Activated CD8-positive, alpha-beta memory T cell treated with anti-CD3 and anti-CD28 coated beads, Interleukin-2, amount 50 U/mL, for 48 hours (primary cell): ENCODE results near the gene FMN1.

Source experiments
- DNase-seq: peaks from one replicate; pipeline ENCODE4 v3.0.0-alpha.2; 2020

Gene FMN1

DNA sequence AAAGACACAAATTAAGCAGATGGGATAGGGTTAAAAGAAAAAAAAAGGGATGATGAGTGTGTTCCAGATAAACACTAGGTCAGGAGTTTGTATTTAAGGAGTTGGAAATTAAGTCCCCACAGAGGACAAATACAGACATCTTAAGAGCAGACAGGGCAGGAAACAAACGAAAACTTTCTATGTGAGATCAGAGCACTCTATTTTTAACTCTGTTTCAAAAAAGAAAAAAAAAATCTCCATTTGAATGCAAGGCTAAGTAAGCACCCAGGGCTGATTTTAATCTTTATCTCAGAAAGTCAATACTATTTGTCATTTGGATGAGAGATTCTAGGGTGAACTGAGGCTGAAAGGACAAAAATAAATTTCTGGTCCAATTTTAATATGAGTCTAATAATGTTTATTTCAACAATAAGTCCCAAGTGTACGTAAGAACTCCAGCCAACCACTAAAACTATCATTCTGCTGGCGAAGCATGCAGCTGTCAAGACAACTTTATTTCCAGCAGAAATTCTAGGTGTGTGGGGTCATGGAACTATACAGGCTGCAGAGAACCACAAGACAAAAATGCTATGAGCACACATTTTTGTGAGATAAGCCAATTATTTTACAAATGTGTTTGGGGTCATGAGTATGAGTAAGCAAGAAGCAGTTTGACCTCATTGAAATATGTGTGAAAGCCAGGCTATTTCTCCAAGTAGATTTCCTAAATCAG is 186.1 kb downstream of the FMN1 start:
- DNase-seq, result no peak

DNA sequence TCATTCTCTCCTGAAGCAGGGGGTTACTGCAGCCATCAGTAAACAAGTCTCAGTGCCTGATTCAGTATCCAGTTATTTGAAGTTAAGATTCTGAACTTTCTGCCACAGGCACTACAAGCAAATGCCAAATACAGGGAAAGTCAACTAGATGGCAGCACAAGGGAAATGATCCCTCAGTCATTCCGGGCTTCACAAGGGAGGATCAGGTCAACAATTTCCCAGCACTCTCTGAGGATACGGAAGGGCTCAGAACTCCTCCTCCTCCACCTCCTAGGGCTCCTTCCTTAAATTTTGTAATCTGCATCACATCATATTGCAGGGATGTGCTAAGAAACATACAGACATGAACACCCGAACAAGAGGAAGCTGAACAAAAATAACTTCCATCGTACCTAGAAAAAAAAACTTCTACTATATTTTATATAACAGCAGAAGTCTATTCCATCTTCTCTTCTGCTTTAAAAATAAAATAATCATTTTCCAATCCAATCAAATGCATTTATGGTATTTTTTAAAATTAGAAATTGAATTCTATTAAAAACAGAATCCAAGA is 187.1 kb downstream of the FMN1 start:
- no peak for DNase-seq

DNA sequence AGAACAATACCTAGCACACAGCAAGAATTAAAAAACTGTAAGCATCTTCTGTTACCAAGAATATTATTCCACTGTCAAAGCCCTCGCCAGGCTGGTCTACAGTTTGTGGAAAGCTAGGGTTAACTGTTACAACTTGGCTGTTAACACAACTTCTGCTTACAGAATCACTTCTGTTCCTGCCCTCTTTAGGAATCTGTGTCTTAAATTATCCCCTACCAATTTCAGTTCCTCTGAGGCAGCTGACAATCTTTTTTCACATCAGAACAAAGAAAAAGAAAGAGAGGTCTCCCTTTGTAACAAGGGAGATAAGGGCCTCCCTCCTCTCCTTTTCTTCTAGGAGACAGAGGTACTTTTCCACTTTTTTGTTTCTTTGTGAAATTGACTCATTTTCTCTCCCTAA is 188.9 kb downstream of the FMN1 start:
- DNase-seq, result no peak

DNA sequence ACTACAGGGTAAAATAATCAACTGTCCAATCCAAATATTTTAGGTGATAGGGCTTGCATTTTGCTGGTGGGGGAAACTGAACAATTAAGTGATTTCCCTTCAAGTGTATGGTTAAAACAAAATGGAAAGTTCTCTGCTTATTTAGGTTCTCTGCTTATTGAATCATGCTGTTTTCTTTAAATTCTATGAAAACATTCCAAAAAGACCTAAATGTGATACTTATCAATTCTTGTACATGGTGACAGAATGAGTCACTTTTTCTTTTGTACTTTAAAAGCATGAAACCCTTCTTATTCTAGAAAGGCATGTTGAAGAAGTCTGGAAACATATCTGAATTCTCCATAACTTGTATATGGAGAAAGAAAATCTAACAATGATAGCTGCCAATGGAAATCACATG is 192.6 kb downstream of the FMN1 start:
- DNase-seq, result no peak

DNA sequence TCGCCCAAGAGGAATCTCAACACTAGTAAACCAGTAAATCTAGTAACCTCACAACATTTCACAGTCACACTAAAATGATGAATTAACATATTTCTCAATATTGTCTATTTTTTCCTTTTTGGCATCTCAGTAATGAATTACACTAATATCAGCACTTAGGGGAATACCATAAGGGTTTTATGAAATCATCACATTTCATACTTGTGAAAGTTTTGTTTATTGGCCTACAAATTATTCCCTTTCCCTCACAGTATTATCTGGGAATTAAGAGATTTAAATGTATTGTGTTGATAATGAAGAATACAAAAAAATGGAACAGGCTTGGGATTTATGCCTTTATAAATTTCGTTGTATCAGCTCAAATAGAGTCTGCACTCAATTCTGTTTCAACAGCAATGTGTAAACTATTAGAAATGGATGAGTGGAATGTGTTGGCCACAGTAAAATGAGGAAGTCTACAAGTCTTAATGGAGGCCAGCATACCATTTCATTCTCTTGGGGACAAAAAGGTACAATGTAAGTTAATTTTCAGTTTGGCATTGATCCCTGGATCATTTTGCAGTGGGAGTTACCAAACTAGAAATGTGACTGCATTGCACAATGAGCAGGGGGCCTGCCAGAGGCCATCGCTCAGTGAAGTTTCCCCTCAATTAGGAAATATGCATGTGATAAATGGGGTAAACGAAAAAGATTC is 195.4 kb downstream of the FMN1 start:
- no peak for DNase-seq

DNA sequence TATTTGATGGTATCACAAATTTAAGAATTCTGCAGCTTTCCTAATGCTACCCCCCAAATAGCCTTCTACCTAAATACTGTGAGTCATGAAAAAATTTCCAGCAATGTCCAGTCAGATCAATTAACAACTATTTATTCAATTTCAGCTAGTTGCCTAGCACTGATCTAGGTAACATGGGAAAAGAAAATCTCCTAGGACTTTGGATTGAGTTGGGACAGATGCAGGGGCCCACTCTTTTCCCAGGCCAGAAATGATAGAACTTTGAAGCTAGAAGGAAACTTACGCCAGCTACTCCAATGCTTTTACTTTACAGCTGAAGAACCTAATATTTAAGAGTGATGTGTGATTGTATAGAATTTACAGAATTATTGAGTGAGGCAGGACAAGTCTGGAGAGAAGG is 196.3 kb downstream of the FMN1 start:
- no peak for DNase-seq

DNA sequence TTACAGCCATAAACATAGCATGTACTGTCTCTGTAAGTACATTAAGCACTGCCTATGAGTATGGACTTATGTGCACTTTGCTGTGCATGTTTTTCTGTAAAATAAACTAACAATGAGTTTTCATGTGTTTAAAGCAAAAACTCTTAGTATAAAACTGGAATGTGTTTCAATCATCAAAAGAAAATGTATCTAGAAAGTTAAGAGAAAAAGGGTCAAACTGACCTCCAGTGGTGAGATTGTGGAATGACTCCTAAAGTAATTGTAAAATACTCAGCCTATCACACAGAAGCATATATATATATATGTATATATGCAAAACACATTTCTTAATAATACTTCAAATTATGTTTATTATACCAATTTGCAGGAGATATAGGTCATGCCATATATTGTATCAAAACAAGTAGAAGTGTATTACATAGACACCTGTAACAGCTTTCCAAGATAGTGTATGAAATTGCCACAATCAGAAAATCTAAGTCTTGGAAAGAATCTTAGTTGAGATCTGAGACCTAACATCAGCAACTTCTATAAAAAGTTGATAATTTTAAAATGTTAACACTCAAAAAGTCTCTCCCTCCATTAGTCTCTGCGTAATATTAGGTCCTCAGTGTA is 199.6 kb downstream of the FMN1 start:
- DNase-seq, result no peak

DNA sequence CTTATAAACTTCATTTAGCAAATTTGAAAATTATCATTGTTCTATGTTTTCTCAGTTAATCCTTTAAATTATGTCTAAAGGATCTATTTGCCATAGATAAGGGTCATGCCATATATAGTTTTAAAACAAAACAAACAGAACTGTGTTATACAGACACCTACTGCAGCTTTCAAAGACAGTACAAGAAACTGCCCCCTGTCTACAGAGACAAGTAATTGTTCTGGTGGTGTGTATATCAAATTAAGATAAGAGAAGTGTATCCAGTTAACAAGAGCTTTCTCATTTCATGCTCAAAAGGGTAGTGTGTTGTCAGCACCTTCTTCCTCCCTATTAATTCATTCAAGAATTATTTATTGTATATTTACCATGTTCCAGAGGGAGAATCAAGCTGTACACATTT is 201.2 kb downstream of the FMN1 start:
- DNase-seq, result no peak

DNA sequence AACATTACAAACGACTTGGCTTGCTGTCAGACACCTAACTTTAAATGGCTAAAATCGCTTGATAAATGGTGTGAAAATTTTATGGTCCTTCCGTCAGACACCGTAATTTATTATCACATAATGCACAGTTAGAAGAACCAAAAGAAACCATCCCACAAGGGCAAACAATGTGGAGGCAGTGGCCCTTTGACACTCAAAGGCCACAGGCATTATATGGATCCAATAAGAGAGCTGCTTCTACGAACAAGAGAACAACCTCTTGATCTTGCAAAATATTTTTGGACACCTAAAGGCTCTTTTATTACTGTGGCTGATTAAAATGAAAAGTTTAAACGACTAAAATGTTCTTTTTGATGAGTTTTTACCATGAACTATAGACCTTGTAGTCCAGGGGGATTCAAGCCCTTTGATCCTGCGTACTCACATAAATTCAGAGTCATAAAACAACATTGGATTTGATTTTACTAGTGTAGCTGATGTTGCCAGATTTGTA is 202.8 kb downstream of the FMN1 start:
- DNase-seq, result no peak

DNA sequence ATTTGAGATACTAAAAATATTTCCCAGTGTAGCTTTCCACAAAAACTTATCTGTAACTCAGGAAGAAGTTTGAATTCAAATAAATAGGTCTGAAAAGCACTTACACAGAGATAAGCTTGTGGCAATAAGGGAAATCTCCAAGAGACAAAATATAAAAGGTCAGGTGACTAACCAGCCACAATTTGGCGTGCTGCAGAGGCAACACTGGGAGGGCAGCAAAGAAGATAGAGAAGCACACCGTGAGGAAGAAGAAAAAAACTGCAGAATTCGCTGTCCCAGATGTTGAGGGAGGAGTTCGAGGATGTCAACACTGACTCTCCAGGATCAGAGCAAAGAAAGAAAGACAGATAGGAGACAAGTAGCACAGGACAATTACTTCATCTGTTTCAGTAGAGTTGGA is 204.4 kb downstream of the FMN1 start:
- DNase-seq, result no peak

DNA sequence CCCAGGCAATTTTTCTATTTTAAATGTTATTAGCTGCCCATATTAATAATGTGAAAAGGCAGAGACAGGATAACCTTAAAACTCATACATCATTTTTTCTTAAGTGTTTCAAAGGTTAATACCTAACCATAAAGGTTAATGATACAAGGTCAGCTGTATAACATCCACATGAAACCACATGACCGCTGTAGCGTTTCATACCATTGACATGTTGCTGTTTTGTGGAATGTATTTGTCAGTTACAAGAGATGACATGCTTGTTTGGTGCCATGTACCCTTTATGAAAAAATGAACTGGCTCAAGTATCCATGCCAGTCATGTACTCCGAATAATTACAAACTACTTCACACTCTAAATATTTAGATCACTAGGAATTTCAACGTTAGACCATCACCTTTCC is 207.4 kb downstream of the FMN1 start:
- no peak for DNase-seq

DNA sequence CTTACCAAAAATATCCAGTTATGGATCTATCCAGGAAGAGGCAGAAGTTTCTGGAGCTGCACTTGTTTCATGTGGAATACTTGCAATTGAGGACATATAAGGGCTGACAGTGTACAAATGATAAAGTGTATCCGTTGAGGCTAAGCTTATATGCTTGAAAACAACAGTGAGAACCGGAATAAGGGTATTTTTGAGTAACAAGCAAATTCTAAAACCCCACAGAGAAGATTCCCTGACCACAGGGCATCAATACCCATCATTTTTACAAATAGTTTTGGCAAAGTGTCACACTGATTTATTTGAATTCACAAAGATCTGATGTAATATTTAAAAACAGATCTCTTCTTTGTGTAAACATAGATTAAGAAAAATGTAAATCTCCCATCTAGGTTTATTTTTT is 208.4 kb downstream of the FMN1 start:
- no peak for DNase-seq

DNA sequence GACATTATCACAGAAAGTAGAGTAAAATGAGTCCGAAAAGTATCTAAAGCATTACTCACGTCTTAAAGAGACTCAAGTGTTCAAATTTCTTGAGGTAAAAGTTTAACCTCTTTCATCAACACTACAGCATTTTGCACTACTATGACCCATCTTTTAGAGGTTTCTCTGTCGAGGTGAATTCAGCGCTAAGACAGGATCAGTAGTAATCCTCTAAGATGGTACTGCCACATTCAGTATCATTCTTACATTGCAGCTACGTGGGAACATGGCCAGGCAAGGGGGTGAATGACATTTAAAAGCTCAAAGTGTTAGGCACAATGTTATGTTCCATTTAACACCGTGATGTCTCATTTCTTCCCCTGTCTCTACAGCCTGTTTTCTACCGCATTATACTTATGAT is 210.8 kb downstream of the FMN1 start:
- no peak for DNase-seq

DNA sequence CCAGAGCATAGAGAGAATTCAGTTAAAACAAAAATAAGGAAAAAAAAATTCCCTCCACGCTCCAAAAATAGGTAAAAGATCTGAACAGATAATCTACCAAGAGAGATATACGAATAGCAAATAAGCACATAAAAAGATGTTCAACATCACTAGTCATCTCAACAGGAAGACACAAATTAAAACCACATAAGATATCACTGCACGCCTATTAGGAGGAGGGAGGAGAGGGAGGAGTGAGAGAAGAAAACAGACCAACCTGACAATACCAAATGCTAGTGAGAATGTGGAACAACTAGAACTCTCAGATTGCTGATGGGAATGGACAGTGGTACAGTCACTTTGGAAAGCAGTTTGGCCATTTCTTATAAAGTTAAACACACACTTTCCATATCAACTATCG is 212.5 kb downstream of the FMN1 start:
- DNase-seq, result no peak

DNA sequence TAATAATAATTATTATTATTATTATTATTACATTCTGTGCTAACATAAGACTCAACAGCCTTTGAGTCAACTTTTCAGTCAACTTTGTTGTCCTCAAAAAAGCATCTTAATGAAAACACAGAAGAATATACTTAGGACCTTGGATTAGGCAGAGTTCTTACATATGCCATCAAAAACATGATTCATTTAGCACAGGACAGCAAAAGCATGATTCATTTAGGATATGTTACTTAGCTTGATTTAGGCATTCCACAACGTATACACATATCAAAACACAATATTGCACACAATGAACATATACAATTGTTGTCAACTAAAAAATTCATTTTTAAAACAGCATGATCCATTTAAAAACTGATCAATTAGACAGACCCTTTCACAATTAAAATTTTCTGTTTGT is 213.0 kb downstream of the FMN1 start:
- DNase-seq, result no peak

DNA sequence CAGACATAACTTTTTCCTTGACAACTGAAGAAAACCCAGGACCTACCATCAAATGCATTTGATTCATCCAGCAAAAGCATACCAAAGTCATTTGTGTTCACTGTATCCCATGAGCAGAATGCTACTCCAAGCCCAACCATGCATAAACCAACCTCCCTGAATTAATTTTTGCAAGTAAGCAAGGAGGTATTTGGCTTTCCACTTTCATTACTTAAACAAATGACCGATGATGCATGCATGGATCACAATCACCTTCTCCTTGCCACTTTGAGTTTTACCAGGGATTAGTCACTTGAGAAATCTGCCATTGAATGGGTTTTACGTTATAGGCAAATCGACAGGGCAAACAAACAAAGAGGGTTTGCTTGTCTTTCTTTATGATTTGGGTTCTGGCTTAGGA is 214.8 kb downstream of the FMN1 start:
- DNase-seq, result no peak

DNA sequence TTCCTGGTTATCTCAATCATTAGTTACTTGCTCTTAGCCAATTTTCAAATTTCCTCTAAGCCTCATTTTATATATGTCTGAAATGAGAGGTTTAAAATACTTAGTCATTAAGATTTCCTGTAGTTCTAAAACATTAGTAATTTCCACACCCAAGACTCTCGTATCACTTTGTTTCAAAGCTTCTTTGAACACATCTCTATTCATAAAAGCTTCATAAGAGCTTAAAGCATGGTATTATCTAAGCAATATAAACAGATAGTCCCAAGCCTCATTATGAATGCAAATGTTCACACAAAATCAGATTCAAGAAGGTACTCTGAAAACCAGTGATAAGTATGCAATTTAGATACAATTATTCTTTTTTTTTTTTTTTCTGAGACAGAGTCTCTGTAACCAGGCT is 217.0 kb downstream of the FMN1 start:
- DNase-seq, result no peak

DNA sequence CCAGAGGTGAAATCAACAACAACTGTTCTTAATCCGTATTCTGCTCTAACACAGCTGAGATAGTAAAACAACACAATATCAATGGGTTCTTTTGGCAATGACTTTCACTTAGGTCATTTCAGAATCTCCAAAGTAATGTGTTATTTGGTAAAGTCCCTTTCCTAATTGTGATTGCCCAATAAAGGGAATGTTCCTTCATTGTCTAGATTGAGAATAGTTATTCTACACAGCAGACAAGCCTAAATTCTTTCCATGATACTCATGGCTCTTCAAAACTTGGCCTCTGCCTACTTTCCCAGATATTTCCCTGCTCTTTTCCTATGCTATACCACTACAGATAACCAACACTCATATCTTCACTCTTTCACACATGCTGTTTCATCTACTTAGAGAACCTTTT is 219.8 kb downstream of the FMN1 start:
- DNase-seq, result no peak

DNA sequence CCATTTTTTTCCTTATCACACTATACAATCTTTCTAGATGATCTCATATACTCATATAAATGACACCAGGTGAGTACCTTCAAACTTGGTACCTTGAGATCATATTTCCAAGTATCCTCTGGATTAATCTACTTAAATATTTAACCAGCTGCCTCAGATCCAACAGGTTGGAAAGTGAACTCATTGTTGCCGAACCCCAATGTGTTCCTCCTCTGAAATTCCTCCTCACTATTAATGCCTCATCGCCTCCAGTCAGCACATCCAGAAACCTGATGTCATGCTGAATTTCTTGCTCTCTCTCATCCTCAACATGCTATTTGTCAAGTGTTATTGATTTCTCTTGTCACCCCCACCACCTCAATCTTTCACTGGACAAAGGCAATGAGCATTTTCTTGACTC is 221.8 kb downstream of the FMN1 start:
- DNase-seq, result no peak

DNA sequence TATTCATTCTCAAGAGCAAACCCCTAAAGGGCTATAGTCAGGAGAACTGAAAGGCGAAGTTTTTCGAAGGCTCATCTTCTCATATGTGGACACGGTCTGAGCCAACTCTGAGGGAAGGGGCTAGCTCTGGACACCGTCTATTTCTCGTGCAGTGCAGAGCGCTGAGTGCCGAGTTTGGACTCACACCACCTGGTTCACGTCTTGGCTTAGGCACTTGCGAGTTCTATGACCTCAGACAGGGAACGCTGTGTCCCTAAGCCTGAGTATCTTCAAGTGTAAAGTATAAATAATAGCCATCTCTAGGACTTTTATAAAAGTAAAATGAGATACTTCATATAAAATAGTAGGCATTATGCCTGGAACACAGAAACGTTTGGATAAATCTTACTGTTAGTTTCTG is 223.7 kb downstream of the FMN1 start:
- DNase-seq, result no peak

DNA sequence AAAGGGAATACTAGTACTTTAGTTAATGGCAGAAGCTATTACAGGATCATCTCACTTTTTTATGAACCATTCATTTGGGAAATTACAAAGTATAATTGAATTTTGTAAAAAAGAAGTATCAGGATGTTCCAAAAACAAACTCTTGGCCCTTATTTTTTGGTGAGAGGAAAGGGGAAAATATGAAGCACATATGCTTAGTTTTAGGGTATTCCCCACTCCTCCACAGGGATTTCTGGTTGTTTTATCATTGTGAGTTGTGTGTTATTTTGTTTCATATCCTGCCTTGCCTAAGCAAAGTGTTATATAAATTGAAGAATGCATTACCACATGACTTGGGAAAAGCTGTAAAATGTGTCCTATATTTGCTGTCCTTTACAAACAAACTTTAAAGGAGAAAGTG is 227.0 kb downstream of the FMN1 start:
- DNase-seq, result no peak

DNA sequence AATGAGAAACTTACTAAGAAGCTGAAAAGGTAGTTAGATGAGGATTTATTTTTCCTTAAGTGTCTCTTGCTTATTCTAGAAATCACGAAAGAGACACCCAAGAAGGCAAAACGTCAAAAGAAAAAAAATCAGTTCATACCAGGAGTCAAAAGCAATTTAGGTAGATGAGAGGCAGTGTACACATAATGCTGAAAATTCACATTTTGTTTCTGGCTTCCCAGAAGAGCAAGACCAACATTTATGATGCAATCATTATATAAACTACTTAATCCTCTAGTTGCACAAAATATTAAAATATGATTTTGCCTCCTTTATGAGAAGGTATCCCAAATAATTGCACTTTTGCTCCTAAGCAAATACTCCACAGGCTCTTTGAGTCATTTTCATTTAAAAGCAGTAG is 228.0 kb downstream of the FMN1 start:
- DNase-seq, result no peak

DNA sequence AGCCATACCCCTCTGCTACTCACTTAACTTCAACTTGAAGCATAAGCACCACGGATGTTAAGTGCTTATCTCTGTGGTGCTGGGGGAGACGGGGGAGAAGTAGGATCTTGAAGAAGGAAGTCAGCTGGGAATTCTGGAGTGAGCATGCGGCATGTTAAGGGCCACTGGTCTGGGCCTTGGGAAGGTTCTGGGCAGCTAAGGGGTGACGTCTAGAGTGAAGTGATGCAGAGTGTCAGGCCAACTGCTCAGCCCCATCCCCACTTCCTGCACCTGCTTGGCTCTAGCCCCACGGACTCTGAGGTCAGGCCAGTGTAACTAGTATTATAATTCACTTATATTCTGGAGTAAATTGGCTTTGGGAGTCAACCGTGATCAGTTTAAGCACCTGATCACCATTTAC is 228.6 kb downstream of the FMN1 start:
- DNase-seq, result no peak

DNA sequence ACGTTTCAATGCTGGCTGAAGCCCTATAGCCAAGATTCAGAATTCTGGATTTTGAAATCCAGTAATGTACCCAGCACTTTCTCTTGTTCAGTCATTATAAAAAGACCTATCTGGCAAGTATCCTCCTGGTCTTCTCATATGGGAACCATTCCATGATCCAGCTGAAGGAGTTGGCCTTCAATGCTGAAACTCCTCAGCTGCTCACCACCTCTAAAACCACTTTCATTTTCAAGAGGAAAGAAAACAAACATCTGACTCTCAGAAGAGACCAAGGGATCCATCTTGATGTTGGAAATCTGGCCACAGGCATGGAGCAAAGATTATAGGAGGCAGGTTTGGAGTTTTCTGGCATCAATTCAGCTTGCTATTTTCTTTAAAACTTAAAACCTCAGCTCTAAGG is 235.4 kb downstream of the FMN1 start:
- DNase-seq, result no peak
